CD14-positive monocyte (primary cell): ENCODE data around the gene OR52E8. TPM values are rescaled to one million over a fixed set of nuclear protein-coding genes. Genes with fewer than 3 reads are reported as not detected.

Experiments
- DNase-seq, 3 donors: peaks; one replicate each; pipeline ENCODE4 v3.0.0-alpha.2; 2011 to 2022
- H2AFZ ChIP-seq: 2 replicates; pipeline ENCODE4 v1.6.0; 2012; ENCODE audit warnings: mild to moderate bottlenecking, low read depth, low read length, inconsistent platforms; ENCODE audit not compliant: insufficient read depth, poor library complexity, severe bottlenecking
- H3K27ac ChIP-seq, 2 donors: 1 replicate in 1 of 2; 2 replicates in 1 of 2; pipeline ENCODE4 v1.5.1; 2012 to 2013; ENCODE audit warnings: low read length in 2 of 2, control low read depth in 1 of 2, inconsistent platforms in 1 of 2, low read depth in 1 of 2, mild to moderate bottlenecking in 1 of 2
- H3K27me3 ChIP-seq, 2 donors: one replicate each; pipeline versions ENCODE4 v1.6.0 to v1.6.1; 2011 to 2013; ENCODE audit warnings: low read length in 2 of 2; ENCODE audit not compliant: control insufficient read depth in 2 of 2, insufficient read depth in 2 of 2
- H3K36me3 ChIP-seq, 2 donors: replicated peaks in 1 of 2; 1 replicate in 1 of 2; 2 replicates in 1 of 2; pipeline versions ENCODE4 v1.5.1 to v1.6.1; 2012 to 2013; ENCODE audit warnings: low read length in 2 of 2, control low read depth in 1 of 2, inconsistent platforms in 1 of 2, mild to moderate bottlenecking in 1 of 2; ENCODE audit not compliant: insufficient read depth in 2 of 2, control insufficient read depth in 1 of 2
- H3K4me1 ChIP-seq, 2 donors: 1 replicate in 1 of 2; 2 replicates in 1 of 2; pipeline versions ENCODE4 v1.5.1 to v1.6.1; 2012 to 2013; ENCODE audit warnings: low read length in 2 of 2, control low read depth in 1 of 2, inconsistent platforms in 1 of 2, mild to moderate bottlenecking in 1 of 2, moderate library complexity in 1 of 2; ENCODE audit not compliant: insufficient read depth in 2 of 2, control insufficient read depth in 1 of 2
- H3K4me2 ChIP-seq: replicated peaks from 2 replicates; pipeline ENCODE3; 2012; ENCODE audit warnings: low read length, moderate library complexity, mild to moderate bottlenecking; ENCODE audit not compliant: poor library complexity, severe bottlenecking; ENCODE audit errors: extremely low read depth
- H3K4me3 ChIP-seq, 3 experiments: fragments of 200-600 bp in 1 of 3; sonication (generic) in 1 of 3; replicated peaks in 1 of 3; 1 replicate in 2 of 3; 2 replicates in 1 of 3; pipeline ENCODE4 v1.5.1; 2011 to 2013; ENCODE audit warnings: low read length in 3 of 3, mild to moderate bottlenecking in 3 of 3, control low read depth in 2 of 3, low read depth in 2 of 3, inconsistent platforms in 1 of 3, moderate library complexity in 1 of 3
- H3K79me2 ChIP-seq: 2 replicates; pipeline ENCODE4 v1.6.0; 2012; ENCODE audit warnings: mild to moderate bottlenecking, control low read depth, inconsistent platforms, low read length, moderate library complexity; ENCODE audit not compliant: insufficient read depth
- H3K9ac ChIP-seq: 2 replicates; pipeline ENCODE4 v1.6.0; 2017; ENCODE audit warnings: low read length, mild to moderate bottlenecking; ENCODE audit not compliant: insufficient read depth, poor library complexity, severe bottlenecking
- H3K9me3 ChIP-seq, 2 donors: replicated peaks in 1 of 2; 1 replicate in 1 of 2; 2 replicates in 1 of 2; pipeline versions ENCODE4 v1.5.1 to v1.6.1; 2012 to 2013; ENCODE audit warnings: low read length in 2 of 2, control low read depth in 1 of 2; ENCODE audit not compliant: control insufficient read depth in 1 of 2, insufficient read depth in 1 of 2
- H4K20me1 ChIP-seq: 2 replicates; pipeline ENCODE4 v1.6.0; 2012; ENCODE audit warnings: mild to moderate bottlenecking, low read length, control low read depth, moderate library complexity; ENCODE audit not compliant: insufficient read depth
- H3K27ac Mint-ChIP-seq, 7 donors: one replicate each; pipeline ENCODE4 v1.8.0; 2020; ENCODE audit warnings: mild to moderate bottlenecking in 7 of 7, mixed read lengths in 7 of 7, moderate library complexity in 6 of 7, inconsistent platforms in 2 of 7
- H3K27me3 Mint-ChIP-seq, 3 donors: one replicate each; pipeline ENCODE4 v1.8.0; 2021 to 2022; ENCODE audit warnings: low read depth in 3 of 3, mild to moderate bottlenecking in 3 of 3, mixed read lengths in 3 of 3, moderate library complexity in 3 of 3, inconsistent platforms in 1 of 3
- H3K36me3 Mint-ChIP-seq, 2 donors: one replicate each; pipeline ENCODE4 v1.8.0; 2020; ENCODE audit warnings: mixed read lengths in 2 of 2, inconsistent platforms in 1 of 2, mild to moderate bottlenecking in 1 of 2
- H3K4me1 Mint-ChIP-seq: one replicate; pipeline ENCODE4 v1.8.0; 2020; ENCODE audit warnings: mild to moderate bottlenecking, mixed read lengths
- H3K4me3 Mint-ChIP-seq, 2 donors: one replicate each; pipeline ENCODE4 v1.8.0; 2020; ENCODE audit warnings: mild to moderate bottlenecking in 2 of 2, mixed read lengths in 2 of 2, moderate library complexity in 1 of 2
- H3K9me3 Mint-ChIP-seq, 7 donors: one replicate each; pipeline ENCODE4 v1.8.0; 2020 to 2022; ENCODE audit warnings: mixed read lengths in 7 of 7, mild to moderate bottlenecking in 6 of 7, moderate library complexity in 6 of 7, inconsistent platforms in 2 of 7
- WGBS: methylation state at CpG from one replicate; pipeline ENCODE4 v1.1.5; 2013; ENCODE audit warnings: missing lambda C conversion rate; ENCODE audit not compliant: insufficient coverage; 5-methylcytosine and 5-hydroxymethylcytosine counted together
- intact Hi-C, 2 donors: fragments of 100-400 bp; cut with micrococcal nuclease; formaldehyde crosslinking; loops; one replicate each; pipeline versions ENCODE4 v1.15.0 to v1.15.1; 2023
- polyA plus RNA-seq, 3 donors: library from polyadenylated mRNA; depleted of rRNA in 1 of 3; unstranded in 2 of 3; stranded (reverse) in 1 of 3; fragments of 300-500 nt in 2 of 3; fragments of >200 nt in 1 of 3; fragmentation: Illumina TruSeq in 2 of 3; gene quantifications; 1 replicate in 2 of 3; 2 replicates in 1 of 3; pipeline ENCODE4 v1.2.3, GENCODE V29; 2012 to 2021
- TF ChIP-seq, protein P1 (sequence below): fragments of 200-600 bp; IDR thresholded peaks from one replicate; pipeline ENCODE4 v1.8.0; 2022; ENCODE audit warnings: antibody characterized with exemption, mild to moderate bottlenecking

OR52E8 gene
- polyA plus RNA-seq, 3 donors = not detected

DNA sequence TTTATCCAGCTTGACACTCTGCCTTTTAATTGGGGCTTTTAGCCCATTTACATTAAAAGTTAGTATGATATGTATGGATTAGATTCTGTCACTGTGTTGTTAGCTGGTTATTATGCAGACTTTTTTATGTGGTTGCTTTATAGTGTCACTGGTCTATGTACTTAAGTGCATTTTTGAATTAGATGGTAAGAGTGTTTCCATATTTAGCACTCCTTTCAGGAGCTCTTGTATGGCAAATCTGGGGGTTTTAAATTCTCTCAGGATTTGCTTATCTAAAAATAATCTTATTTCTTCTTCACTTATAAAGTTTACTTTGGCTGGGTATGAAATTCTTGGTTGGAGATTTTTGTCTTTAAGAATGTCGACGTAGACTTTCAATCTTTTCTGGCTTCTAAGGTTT, 19.8 kb downstream of the OR52E8 start:
- H3K9me3 ChIP-seq = no peaks in the 10 kb centered on the region
- WGBS = no CpG with 5 or more reads among the region's 2 CpGs
- no peaks in the 10 kb centered on the region for H3K27me3 ChIP-seq
- no peaks in the 10 kb centered on the region for H3K79me2 ChIP-seq
- no peak overlapping the region for H3K27ac ChIP-seq
- H3K4me3 ChIP-seq = no peak overlapping the region
- H3K4me1 Mint-ChIP-seq = no peaks in the 10 kb centered on the region
- H3K9me3 Mint-ChIP-seq = peaks cover 0 to 9% (median 2%) of the 10 kb centered on the region in 7 donors
- DNase-seq = no peak
- TF ChIP-seq, protein P1, sequence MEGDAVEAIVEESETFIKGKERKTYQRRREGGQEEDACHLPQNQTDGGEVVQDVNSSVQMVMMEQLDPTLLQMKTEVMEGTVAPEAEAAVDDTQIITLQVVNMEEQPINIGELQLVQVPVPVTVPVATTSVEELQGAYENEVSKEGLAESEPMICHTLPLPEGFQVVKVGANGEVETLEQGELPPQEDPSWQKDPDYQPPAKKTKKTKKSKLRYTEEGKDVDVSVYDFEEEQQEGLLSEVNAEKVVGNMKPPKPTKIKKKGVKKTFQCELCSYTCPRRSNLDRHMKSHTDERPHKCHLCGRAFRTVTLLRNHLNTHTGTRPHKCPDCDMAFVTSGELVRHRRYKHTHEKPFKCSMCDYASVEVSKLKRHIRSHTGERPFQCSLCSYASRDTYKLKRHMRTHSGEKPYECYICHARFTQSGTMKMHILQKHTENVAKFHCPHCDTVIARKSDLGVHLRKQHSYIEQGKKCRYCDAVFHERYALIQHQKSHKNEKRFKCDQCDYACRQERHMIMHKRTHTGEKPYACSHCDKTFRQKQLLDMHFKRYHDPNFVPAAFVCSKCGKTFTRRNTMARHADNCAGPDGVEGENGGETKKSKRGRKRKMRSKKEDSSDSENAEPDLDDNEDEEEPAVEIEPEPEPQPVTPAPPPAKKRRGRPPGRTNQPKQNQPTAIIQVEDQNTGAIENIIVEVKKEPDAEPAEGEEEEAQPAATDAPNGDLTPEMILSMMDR = no peak
- no peak overlapping the region for H2AFZ ChIP-seq
- no peak overlapping the region for H3K4me2 ChIP-seq
- no peak overlapping the region for H3K4me3 Mint-ChIP-seq
- no peaks in the 10 kb centered on the region for H4K20me1 ChIP-seq
- no peaks in the 10 kb centered on the region for H3K36me3 Mint-ChIP-seq
- no peaks in the 10 kb centered on the region for H3K36me3 ChIP-seq
- peaks cover 0 to 2% (median 0%) of the 10 kb centered on the region in 3 donors for H3K27me3 Mint-ChIP-seq
- H3K4me1 ChIP-seq = no peaks in the 10 kb centered on the region
- no peak overlapping the region for H3K9ac ChIP-seq
- intact Hi-C loops = no loop called here
- no peak overlapping the region for H3K27ac Mint-ChIP-seq

DNA sequence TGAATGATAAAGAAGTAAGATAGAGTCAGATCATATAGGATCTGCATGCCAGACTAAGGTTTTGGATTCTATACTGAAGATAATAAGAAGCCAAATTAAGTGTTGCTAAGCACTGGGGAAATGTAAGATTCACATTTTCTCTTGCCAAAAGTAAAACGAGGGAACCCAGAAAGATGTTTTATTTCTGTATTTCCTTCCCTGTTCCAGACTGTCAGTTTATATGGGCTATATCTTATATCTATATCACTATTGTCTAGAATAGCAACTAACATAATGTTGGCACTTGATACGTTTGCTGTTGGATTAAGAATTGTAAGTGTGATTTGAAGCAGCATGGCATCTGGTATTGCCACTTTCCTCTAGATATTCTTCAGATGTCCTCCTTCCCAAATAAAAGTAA, 24.0 kb downstream of the OR52E8 start:
- peaks cover 0 to 2% (median 0%) of the 10 kb centered on the region in 3 donors for H3K27me3 Mint-ChIP-seq
- no peaks in the 10 kb centered on the region for H4K20me1 ChIP-seq
- H3K4me2 ChIP-seq = no peak overlapping the region
- H3K79me2 ChIP-seq = no peaks in the 10 kb centered on the region
- no peak overlapping the region for H2AFZ ChIP-seq
- DNase-seq = no peak
- H3K9me3 Mint-ChIP-seq = peaks cover 0 to 5% (median 2%) of the 10 kb centered on the region in 7 donors
- no peaks in the 10 kb centered on the region for H3K4me1 ChIP-seq
- H3K4me3 ChIP-seq = no peak overlapping the region
- TF ChIP-seq, protein P1 = no peak
- no CpG with 5 or more reads among the region's 2 CpGs for WGBS
- no peaks in the 10 kb centered on the region for H3K36me3 ChIP-seq
- intact Hi-C loops = no loop called here
- no peak overlapping the region for H3K9ac ChIP-seq
- no peak overlapping the region for H3K4me3 Mint-ChIP-seq
- H3K27me3 ChIP-seq = no peaks in the 10 kb centered on the region
- no peaks in the 10 kb centered on the region for H3K4me1 Mint-ChIP-seq
- no peaks in the 10 kb centered on the region for H3K36me3 Mint-ChIP-seq
- no peak overlapping the region for H3K27ac Mint-ChIP-seq
- no peaks in the 10 kb centered on the region for H3K9me3 ChIP-seq
- no peak overlapping the region for H3K27ac ChIP-seq
